T-helper 2 cell treated with Interferon-gamma antibody and Interleukin-4, amounts not matched to agents 5 μg/mL and 100 μg/mL, for 36 hours (primary cell): ENCODE data around the gene SLC46A1.
A peak's percentile ranks its signal among the peaks of the same experiment; 100 is the strongest.

Source experiments
- DNase-seq: peaks from one replicate; pipeline ENCODE4 v3.0.0; 2021; ENCODE audit warnings: low spot score
- H3K27ac Mint-ChIP-seq: one replicate; pipeline ENCODE4 v1.8.0; 2021; ENCODE audit warnings: mild to moderate bottlenecking, mixed read lengths
- H3K27me3 Mint-ChIP-seq: one replicate; pipeline ENCODE4 v1.8.0; 2021; ENCODE audit warnings: low read depth, mixed read lengths
- H3K36me3 Mint-ChIP-seq: one replicate; pipeline ENCODE4 v1.8.0; 2021; ENCODE audit warnings: low read depth, mixed read lengths
- H3K4me1 Mint-ChIP-seq: one replicate; pipeline ENCODE4 v1.8.0; 2021; ENCODE audit warnings: low read depth, mixed read lengths
- H3K4me3 Mint-ChIP-seq: one replicate; pipeline ENCODE4 v1.8.0; 2022; ENCODE audit warnings: mild to moderate bottlenecking, moderate library complexity, mixed read lengths
- H3K9me3 Mint-ChIP-seq: one replicate; pipeline ENCODE4 v1.8.0; 2021; ENCODE audit warnings: mixed read lengths

The SLC46A1 gene

DNA sequence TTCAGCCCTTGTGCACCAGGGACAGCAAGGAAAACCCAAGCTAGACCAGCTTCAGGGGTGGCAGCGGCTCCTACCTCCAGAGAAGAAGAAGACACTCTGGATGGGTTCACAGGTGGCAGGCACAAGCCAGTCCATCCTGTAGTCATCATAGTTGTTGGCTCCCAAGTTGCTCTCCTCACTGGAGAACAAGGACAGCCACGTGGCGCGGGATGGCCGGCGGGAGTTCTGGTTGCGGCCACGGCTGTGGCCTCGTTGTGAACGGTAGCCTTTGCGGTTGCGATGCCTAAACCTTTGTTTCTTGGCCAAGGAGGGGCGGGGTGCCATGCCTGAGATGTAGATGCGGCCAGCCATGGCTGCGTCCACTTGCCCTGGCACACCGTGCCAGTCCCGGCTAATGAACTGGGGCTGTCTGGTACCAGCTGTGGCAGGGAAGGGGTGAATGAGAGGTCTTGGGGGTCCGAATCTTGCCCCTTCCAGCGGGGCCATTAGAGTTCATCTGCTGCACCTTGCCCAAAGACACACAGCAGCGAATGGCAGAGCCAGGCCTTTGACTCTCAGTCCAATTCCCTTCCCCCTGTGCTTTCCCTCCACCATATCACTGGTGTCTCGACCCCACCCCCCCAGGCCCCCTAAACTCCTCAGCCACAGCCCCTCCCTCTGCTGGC lies 38.2 kb downstream of the SLC46A1 start:
- Mint-ChIP-seq H3K4me3 (no peak overlapping the region), H3K27ac (no peak overlapping the region), H3K4me1 (peaks cover 6% of the 10 kb centered on the region), H3K9me3 (no peaks in the 10 kb centered on the region), H3K36me3 (no peaks in the 10 kb centered on the region), H3K27me3 (no peaks in the 10 kb centered on the region)
- no peak for DNase-seq

DNA sequence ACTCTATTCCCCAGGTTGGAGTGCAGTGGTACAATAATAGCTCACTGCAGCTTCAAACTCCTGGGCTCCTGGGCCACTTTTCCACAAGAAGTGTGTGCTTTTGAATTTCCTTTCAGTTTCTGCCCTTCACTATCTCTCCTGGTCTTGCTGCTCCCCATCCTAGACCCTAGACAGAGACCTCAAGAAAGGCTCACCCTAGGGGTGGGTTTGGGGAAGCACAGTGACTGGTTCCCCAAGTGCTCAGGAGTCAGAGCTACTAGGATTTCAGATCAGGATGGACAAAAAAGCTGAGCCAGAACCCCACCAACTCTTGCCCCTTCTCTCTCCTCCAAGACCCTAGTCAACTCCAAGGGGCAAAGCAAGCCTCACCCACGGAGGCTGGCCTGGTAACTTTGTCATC lies 39.4 kb downstream of the SLC46A1 start:
- no peak for DNase-seq
- no peak overlapping the region for H3K4me3 Mint-ChIP-seq
- no peak overlapping the region for H3K27ac Mint-ChIP-seq

DNA sequence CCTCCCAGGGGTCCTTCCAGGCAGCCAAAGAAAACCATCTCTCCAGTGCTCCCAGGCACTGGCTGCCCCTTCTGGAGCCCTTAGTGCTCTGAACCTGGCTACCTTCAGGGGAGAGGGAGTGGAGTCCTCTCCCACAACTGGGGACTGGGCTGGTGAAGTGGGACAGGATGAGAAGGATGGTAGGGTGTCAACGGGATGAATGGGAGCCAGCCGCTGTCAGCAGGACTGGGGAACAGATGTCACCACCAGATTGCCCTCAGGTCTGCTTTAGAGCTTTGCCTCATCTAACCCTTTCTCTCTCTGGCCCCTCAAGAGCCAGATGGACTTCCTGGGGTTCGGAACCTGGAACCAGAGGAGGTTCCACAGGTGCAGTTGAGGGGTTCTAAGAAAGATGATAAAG lies 40.5 kb downstream of the SLC46A1 start:
- H3K4me1 Mint-ChIP-seq, result peaks cover 2% of the 10 kb centered on the region
- no peaks in the 10 kb centered on the region for H3K9me3 Mint-ChIP-seq
- H3K27me3 Mint-ChIP-seq, result no peaks in the 10 kb centered on the region
- H3K27ac Mint-ChIP-seq, result no peak overlapping the region
- H3K36me3 Mint-ChIP-seq, result peaks cover 13% of the 10 kb centered on the region
- H3K4me3 Mint-ChIP-seq, result no peak overlapping the region
- no peak for DNase-seq

More for the DNA sequence above, 39.4 kb downstream of the SLC46A1 start:
- Mint-ChIP-seq H3K27me3 (no peaks in the 10 kb centered on the region), H3K9me3 (no peaks in the 10 kb centered on the region), H3K36me3 (peaks cover 3% of the 10 kb centered on the region), H3K4me1 (peaks cover 3% of the 10 kb centered on the region)

DNA sequence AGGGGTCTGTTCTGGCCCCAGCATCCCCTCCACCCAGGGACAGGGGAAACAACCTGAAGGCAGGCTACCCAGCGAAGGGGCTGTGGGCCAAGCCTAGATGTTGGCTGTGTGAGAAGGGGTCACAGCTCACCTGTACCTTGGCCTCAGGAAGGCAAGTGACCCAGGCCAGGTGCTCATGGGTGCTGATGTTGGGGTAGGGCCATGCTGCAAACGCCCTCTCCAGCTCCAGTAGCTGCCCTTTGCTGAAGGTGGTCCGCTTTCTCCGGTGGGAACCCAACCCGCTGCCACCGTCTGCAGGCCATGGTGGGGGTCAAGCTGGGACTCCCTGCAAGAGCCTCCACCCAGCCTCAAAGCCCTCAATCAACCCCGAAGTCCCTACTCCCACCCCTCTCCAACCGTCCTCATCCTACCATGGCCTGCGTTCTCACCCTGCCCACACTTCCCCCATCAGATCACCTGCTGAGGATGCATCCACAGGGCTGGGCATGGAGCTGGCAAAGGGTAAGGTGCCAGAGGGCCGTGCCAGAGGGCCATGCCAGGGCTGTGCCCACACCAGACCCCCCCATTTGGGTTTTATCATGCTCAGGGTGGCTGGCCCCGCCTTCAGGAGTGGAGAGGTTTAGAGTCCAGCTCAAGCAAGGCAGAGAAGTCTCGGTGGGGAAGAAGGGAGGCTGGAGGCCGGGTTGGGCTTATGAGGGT lies 41.2 kb downstream of the SLC46A1 start, which contains the start of gene SEBOX:
Gene SEBOX, minus strand, starts transcription at position 535 of the 699 bp plus-strand sequence. Its CDS starts 48 bp downstream, at position 487.
- Mint-ChIP-seq H3K4me3 (no peak within 1 kb of the TSS), H3K4me1 (peaks cover 2% of the 10 kb centered on the region), H3K9me3 (no peaks in the 10 kb centered on the region), H3K27ac (no peak within 1 kb of the TSS), H3K27me3 (no peaks in the 10 kb centered on the region), H3K36me3 (peaks cover 16% of the 10 kb centered on the region)
- no peak for DNase-seq

- H3K27me3 Mint-ChIP-seq, result no peaks in the 10 kb centered on the region
- H3K9me3 Mint-ChIP-seq, result no peaks in the 10 kb centered on the region
- peaks cover 21% of the 10 kb centered on the region for H3K36me3 Mint-ChIP-seq
- H3K4me1 Mint-ChIP-seq, result peaks cover 2% of the 10 kb centered on the region
- DNase-seq, result no peak
- H3K27ac Mint-ChIP-seq, result no peak overlapping the region
- no peak overlapping the region for H3K4me3 Mint-ChIP-seq
Measured at GRCh38 chr17:28363776-28364650, 42.0 kb downstream of the SLC46A1 start.

DNA sequence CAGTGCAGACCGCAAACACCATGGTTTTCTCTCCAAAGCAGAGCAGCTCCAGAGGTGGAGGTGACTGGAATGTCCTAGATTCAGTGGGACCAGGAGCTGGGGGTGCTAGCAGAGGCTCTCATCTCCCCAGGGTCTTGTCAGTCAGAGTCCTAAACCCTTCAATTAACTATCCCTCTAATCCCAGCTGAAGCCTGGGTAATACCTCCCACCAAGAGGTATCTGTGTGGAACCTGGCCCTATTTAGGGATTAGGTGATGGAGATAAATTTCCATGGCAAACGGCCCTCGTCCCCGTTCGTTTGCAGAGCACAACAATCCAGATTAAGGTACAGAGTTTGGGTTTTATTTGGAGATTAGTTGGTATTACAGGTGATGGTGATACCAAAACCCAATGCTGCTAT lies 42.8 kb downstream of the SLC46A1 start:
- Mint-ChIP-seq H3K27me3 (no peaks in the 10 kb centered on the region), H3K4me1 (peaks cover 6% of the 10 kb centered on the region), H3K4me3 (no peak overlapping the region), H3K9me3 (no peaks in the 10 kb centered on the region), H3K27ac (no peak overlapping the region), H3K36me3 (peaks cover 23% of the 10 kb centered on the region)
- DNase-seq, result no peak

- Mint-ChIP-seq H3K4me3 (peak overlapping the region; percentile 91), H3K27ac (peak overlapping the region; percentile 92), H3K36me3 (peaks cover 50% of the 10 kb centered on the region), H3K27me3 (no peaks in the 10 kb centered on the region), H3K9me3 (no peaks in the 10 kb centered on the region), H3K4me1 (peaks cover 29% of the 10 kb centered on the region)
- no peak for DNase-seq
Measured at GRCh38 chr17:28357901-28358197, 48.2 kb downstream of the SLC46A1 start.

DNA sequence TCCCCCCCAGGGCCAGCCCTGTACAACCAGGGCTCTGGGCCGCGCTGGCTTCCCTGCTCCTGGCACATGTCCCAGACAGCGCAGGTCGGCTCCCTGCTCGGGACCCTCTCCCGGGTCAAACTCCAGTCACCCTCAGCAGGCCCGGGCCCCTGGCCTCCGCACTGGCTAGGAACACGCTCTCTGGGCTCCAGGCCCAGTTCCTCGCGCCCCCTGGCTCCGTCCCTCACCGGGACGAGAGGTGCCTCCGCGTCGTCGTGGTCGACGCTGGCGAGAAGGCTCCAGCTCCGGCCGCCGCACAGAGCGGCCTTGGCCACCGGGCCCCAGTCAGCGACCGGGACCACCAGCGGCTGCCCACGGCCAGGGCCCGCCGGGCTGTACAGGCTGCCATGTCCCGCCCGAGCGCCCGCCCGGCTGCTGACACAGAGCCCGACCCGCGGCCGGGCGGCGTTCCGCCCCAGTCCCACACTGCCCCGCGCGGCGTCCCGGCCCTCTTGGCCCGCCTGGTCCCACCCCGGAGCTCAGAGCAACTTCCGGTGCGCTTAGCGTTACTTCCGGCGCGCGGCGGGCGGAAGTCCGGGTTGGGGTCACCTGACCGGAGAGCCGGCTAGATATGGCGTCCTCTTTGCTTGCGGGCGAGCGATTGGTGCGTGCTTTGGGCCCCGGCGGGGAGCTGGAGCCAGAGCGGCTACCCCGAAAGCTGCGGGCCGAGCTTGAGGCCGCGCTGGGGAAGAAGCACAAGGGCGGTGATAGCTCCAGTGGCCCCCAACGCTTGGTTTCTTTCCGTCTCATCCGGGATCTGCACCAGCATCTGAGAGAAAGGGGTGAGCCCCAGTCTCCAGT lies 48.7 kb downstream of the SLC46A1 start, which contains the start of gene POLDIP2:
Gene POLDIP2, minus strand, starts transcription at position 467 of the 840 bp plus-strand sequence. Its CDS starts 79 bp downstream, at position 388.
- Mint-ChIP-seq H3K4me1 (peaks cover 29% of the 10 kb centered on the region), H3K9me3 (no peaks in the 10 kb centered on the region), H3K27ac (peak within 1 kb of the TSS; percentile 92), H3K27me3 (no peaks in the 10 kb centered on the region), H3K36me3 (peaks cover 51% of the 10 kb centered on the region), H3K4me3 (peak within 1 kb of the TSS; percentile 91)
- DNase-seq, result peak; percentile 97

DNA sequence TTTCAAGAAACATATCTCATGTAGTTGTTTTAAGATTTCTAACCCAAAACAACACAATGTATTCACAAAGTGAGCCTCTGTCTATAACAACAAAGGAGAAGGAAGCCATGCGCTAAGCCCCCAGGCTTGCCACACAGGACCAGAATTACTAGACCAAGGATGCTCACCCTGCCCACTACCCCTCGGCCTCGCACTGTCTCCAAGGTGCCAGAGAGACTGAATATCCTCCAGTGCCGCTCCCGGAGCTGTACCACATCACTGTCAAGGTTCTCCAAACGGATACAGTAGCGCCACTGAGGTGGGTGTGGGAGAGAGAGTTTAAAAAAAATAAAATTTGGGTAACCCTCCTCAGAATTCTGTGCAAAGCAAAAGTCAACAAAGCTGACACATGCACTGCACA lies 55.7 kb downstream of the SLC46A1 start:
- Mint-ChIP-seq H3K4me3 (no peak overlapping the region), H3K27ac (no peak overlapping the region), H3K4me1 (peaks cover 4% of the 10 kb centered on the region), H3K36me3 (peaks cover 60% of the 10 kb centered on the region), H3K27me3 (no peaks in the 10 kb centered on the region), H3K9me3 (no peaks in the 10 kb centered on the region)
- no peak for DNase-seq

- H3K36me3 Mint-ChIP-seq, result peaks cover 56% of the 10 kb centered on the region
- no peaks in the 10 kb centered on the region for H3K4me1 Mint-ChIP-seq
- H3K9me3 Mint-ChIP-seq, result no peaks in the 10 kb centered on the region
- no peaks in the 10 kb centered on the region for H3K27me3 Mint-ChIP-seq
- no peak overlapping the region for H3K4me3 Mint-ChIP-seq
- DNase-seq, result no peak
- H3K27ac Mint-ChIP-seq, result no peak overlapping the region
Measured at GRCh38 chr17:28348979-28349378, 57.0 kb downstream of the SLC46A1 start.

DNA sequence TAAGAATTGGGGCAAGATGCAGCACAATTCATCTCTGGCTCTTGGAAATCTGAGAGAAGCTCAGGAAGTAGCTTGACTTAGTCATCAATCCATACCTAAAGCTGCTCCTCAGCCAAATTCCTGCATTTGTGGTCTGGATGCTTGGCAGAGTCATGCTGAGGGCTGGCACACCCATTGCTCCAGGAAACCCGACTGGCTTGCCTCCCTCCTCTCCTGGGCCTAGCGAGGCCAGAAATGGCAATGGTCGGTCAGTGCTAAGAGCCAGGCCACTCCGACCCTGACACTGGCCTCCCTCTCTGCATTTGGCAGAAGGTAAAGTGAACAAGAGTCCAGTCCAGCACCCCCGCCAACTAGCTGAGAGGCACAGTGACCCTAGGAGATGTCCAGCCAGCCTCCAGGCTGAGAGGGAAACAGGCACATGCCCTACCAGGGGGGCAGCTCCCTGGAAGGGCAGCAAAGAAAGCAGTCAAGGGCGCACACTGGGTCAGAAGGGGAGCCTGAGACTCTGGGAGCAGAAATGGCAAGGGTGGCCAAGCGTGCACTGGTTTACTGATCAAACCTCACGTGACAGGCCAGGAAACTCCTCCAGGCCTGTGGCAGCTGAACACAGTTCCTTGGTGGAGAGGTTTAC lies 58.6 kb downstream of the SLC46A1 start:
- Mint-ChIP-seq H3K4me1 (no peaks in the 10 kb centered on the region), H3K4me3 (no peak overlapping the region), H3K27ac (no peak overlapping the region), H3K27me3 (no peaks in the 10 kb centered on the region), H3K36me3 (peaks cover 50% of the 10 kb centered on the region), H3K9me3 (no peaks in the 10 kb centered on the region)
- no peak for DNase-seq

GRCh38 chr17:28346746-28347246 lies 59.2 kb downstream of the SLC46A1 start:
- Mint-ChIP-seq H3K36me3 (peaks cover 51% of the 10 kb centered on the region), H3K27ac (no peak overlapping the region), H3K4me1 (no peaks in the 10 kb centered on the region), H3K4me3 (no peak overlapping the region), H3K9me3 (no peaks in the 10 kb centered on the region), H3K27me3 (no peaks in the 10 kb centered on the region)
- no peak for DNase-seq

GRCh38 chr17:28346199-28346580 lies 59.8 kb downstream of the SLC46A1 start:
- no peak for DNase-seq
- Mint-ChIP-seq H3K27me3 (no peaks in the 10 kb centered on the region), H3K4me1 (no peaks in the 10 kb centered on the region), H3K27ac (no peak overlapping the region), H3K36me3 (peaks cover 54% of the 10 kb centered on the region), H3K4me3 (no peak overlapping the region), H3K9me3 (no peaks in the 10 kb centered on the region)
